Lower leg skin (tissue), 3 donors: Measurements from ENCODE around the gene CLSTN2.

Experiments used
- CTCF ChIP-seq, 3 donors: fragments of 450-650 bp; IDR thresholded peaks; one replicate each; pipeline ENCODE4 v1.5.1; 2016; ENCODE audit warnings: antibody characterized with exemption in 3 of 3, mild to moderate bottlenecking in 3 of 3, moderate library complexity in 2 of 3
- POLR2A ChIP-seq, 2 donors: fragments of 450-650 bp; IDR thresholded peaks; one replicate each; pipeline ENCODE4 v1.6.1; 2016 to 2017; ENCODE audit warnings: antibody characterized with exemption in 2 of 2, mild to moderate bottlenecking in 1 of 2, moderate library complexity in 1 of 2

- no peak for TF ChIP-seq CTCF (IDR thresholded peaks at IDR 0.05)
- TF ChIP-seq POLR2A (IDR thresholded peaks at IDR 0.05) = no peak
These were observed 323.3 kb downstream of the CLSTN2 start for GRCh38 chr3:140258222-140258724.
